Spleen (tissue), 11 donors: ENCODE data around the gene TEP1. TPM values are rescaled to one million over a fixed set of nuclear protein-coding genes. Genes with fewer than 3 reads are reported as not detected.
A peak's percentile ranks its signal among the peaks of the same experiment; 100 is the strongest.

Source experiments
- DNase-seq: peaks from one replicate; pipeline ENCODE4 v3.0.0-alpha.2; 2020
- H3K27ac ChIP-seq, 8 donors: fragments of 200-600 bp; sonication (generic) in 7 of 8; 1 replicate in 4 of 8; 2 replicates in 4 of 8; pipeline versions ENCODE4 v1.5.0 to v1.8.0; 2016 to 2021; ENCODE audit warnings: inconsistent platforms in 4 of 8, mild to moderate bottlenecking in 4 of 8, moderate library complexity in 1 of 8
- H3K27me3 ChIP-seq, 7 donors: fragments of 200-600 bp; sonication (generic) in 6 of 7; replicated peaks in 1 of 7; 1 replicate in 4 of 7; 2 replicates in 3 of 7; pipeline versions ENCODE4 v1.5.0 to v1.8.0; 2016 to 2021; ENCODE audit warnings: inconsistent platforms in 3 of 7, mild to moderate bottlenecking in 1 of 7
- H3K36me3 ChIP-seq, 6 donors: fragments of 200-600 bp; sonication (generic) in 5 of 6; 1 replicate in 4 of 6; 2 replicates in 2 of 6; pipeline versions ENCODE4 v1.5.0 to v1.8.0; 2016 to 2021; ENCODE audit warnings: inconsistent platforms in 2 of 6
- H3K4me1 ChIP-seq, 6 donors: fragments of 200-600 bp; sonication (generic) in 5 of 6; 1 replicate in 3 of 6; 2 replicates in 3 of 6; pipeline versions ENCODE4 v1.5.0 to v1.8.0; 2016 to 2021; ENCODE audit warnings: inconsistent platforms in 3 of 6
- H3K4me3 ChIP-seq, 8 donors: fragments of 200-600 bp; sonication (generic) in 7 of 8; 1 replicate in 4 of 8; 2 replicates in 4 of 8; pipeline versions ENCODE4 v1.5.0 to v1.8.0; 2016 to 2021; ENCODE audit warnings: inconsistent platforms in 4 of 8, mild to moderate bottlenecking in 4 of 8, moderate library complexity in 2 of 8
- H3K9me3 ChIP-seq, 8 donors: fragments of 200-600 bp; sonication (generic) in 7 of 8; 1 replicate in 4 of 8; 2 replicates in 4 of 8; pipeline versions ENCODE4 v1.5.0 to v1.8.0; 2016 to 2021; ENCODE audit warnings: inconsistent platforms in 4 of 8
- POLR2A ChIP-seq, 3 donors: fragments of 450-650 bp; IDR thresholded peaks; one replicate each; pipeline ENCODE4 v1.5.1; 2017; ENCODE audit warnings: antibody characterized with exemption in 3 of 3, mild to moderate bottlenecking in 1 of 3
- POLR2AphosphoS5 ChIP-seq, 3 donors: sonication (generic); formaldehyde crosslinking; IDR thresholded peaks; one replicate each; pipeline ENCODE4 v1.5.1; 2017; ENCODE audit warnings: antibody characterized with exemption in 3 of 3
- WGBS, 5 donors: extraction: QIAGEN DNeasy Blood & Tissue Kit in 3 of 5; methylation state at CpG; one replicate each; pipeline versions ENCODE4 v1.1.5 to v1.1.7; 2013 to 2018; 5-methylcytosine and 5-hydroxymethylcytosine counted together
- intact Hi-C: fragments of 100-400 bp; cut with DNase I; formaldehyde crosslinking; loops from one replicate; pipeline ENCODE4 v1.15.0; 2023; ENCODE audit warnings: low total_unique reads
- polyA plus RNA-seq, 3 donors: library from polyadenylated mRNA; stranded (reverse); fragments of 200-250 nt; gene quantifications; one replicate each; pipeline ENCODE4 v1.2.1, GENCODE V29; 2013
- total RNA-seq, 7 donors: library from RNA; depleted of rRNA in 3 of 7; stranded (reverse); fragments of >200 nt in 3 of 7; fragmentation: NEBNext Ultra II Directional in 4 of 7; extraction: Animal tissue kit (Norgen Biotek cat#: 25700) in 4 of 7; gene quantifications; one replicate each; pipeline versions ENCODE4 v1.1.0 to v1.2.1, GENCODE V29; 2016 to 2021
- TF ChIP-seq, protein P1 (sequence below), 11 experiments: fragments of 200-600 bp in 7 of 11; fragments of 450-650 bp in 4 of 11; sonication (generic) in 4 of 11; IDR thresholded peaks in 8 of 11; conservative IDR thresholded peaks in 3 of 11; 1 replicate in 7 of 11; 2 replicates in 4 of 11; pipeline versions ENCODE4 v1.4.0 to v1.8.0; 2016 to 2021; ENCODE audit warnings: antibody characterized with exemption in 11 of 11, inconsistent platforms in 4 of 11, mild to moderate bottlenecking in 1 of 11
- donor health status: healthy with polysubstance abuse.
- donor health status: DM: no; HTN: no; CAD: no; lungs with moderate emphysema.
- donor health status: DM: no; HTN: no; CAD: no.
- donor health status: Bipolar disorder and iron deficiency.
- donor health status: healthy.
- donor health status: DM: no; HTN: no; CAD: no.
- donor health status: DM: yes; HTN: yes; CAD: no.

Gene TEP1
- total and polyA plus RNA-seq, 10 donors = 19.2 to 91.7 (median 64.5) TPM

DNA sequence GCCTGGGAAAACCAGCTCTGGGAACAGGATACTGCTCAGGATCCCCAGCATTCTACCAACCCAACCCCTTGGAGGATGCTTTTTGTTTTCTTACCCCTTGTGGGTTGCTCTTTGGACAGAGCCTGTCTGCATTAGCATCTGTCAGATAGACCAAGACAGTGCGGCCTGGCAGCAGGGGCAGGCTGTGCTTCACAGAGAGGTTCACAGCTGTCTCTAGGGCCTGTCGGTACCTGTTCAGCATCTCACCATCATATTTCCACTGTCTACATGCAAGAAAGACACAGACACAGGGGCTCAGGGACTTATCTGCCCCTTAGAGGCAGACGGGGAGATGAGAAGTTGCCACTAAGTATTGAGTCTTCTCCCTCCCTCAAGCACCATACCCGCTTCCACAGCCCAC lies 21.8 kb downstream of the TEP1 start:
- no peak for DNase-seq
- WGBS, 5 donors = 90 to 99% (median 97%) methylated on average over 4 of the region's 4 CpGs

DNA sequence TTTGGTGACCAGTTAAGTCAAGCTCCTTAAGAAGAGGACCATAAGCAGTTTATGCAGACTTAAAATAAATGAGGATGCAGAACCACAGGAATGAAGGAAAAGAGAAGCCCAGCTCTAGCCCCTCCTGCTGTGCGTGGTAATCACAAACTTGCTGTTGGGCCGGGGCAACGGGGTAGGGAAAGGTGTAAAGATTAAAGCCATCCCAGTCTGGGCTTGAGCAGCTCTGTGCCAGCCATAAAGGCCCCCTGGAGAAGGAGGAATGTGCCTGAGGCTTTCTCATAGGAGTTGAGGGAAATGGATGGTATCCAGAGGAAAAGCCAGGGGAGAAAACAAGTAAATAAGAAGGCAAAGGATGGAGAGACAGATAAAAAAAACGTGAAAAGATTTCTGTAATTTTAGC lies 25.1 kb downstream of the TEP1 start:
- TF ChIP-seq, protein P1, sequence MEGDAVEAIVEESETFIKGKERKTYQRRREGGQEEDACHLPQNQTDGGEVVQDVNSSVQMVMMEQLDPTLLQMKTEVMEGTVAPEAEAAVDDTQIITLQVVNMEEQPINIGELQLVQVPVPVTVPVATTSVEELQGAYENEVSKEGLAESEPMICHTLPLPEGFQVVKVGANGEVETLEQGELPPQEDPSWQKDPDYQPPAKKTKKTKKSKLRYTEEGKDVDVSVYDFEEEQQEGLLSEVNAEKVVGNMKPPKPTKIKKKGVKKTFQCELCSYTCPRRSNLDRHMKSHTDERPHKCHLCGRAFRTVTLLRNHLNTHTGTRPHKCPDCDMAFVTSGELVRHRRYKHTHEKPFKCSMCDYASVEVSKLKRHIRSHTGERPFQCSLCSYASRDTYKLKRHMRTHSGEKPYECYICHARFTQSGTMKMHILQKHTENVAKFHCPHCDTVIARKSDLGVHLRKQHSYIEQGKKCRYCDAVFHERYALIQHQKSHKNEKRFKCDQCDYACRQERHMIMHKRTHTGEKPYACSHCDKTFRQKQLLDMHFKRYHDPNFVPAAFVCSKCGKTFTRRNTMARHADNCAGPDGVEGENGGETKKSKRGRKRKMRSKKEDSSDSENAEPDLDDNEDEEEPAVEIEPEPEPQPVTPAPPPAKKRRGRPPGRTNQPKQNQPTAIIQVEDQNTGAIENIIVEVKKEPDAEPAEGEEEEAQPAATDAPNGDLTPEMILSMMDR (IDR thresholded peaks at IDR 0.05 in 8 of 11, conservative IDR thresholded peaks at IDR 0.05 in 3 of 11) = no peak
- intact Hi-C loops = no loop called here
- DNase-seq = no peak
- Histone ChIP-seq H3K9me3 (no peaks in the 10 kb centered on the region), H3K4me1 (peaks cover 0 to 9% (median 0%) of the 10 kb centered on the region in 6 donors), H3K4me3 (no peak overlapping the region), H3K36me3 (peaks cover 15 to 100% (median 97%) of the 10 kb centered on the region in 6 donors), H3K27me3 (no peaks in the 10 kb centered on the region), H3K27ac (peak overlapping the region in 3 of 8 donors; percentile 47 to 54 (median 48))
- WGBS, 5 donors = 69 to 83% (median 75%) methylated on average over 4 of the region's 4 CpGs

More for the DNA sequence above, 21.8 kb downstream of the TEP1 start:
- H3K9me3 ChIP-seq = no peaks in the 10 kb centered on the region
- no peaks in the 10 kb centered on the region for H3K27me3 ChIP-seq
- no peak overlapping the region for H3K4me3 ChIP-seq
- TF ChIP-seq POLR2A (IDR thresholded peaks at IDR 0.05) = no peak
- no peak for TF ChIP-seq POLR2AphosphoS5 (IDR thresholded peaks at IDR 0.05)
- TF ChIP-seq, protein P1 (IDR thresholded peaks at IDR 0.05 in 8 of 11, conservative IDR thresholded peaks at IDR 0.05 in 3 of 11) = no peak
- intact Hi-C loops = no loop called here
- no peak overlapping the region for H3K27ac ChIP-seq
- peaks cover 0 to 9% (median 0%) of the 10 kb centered on the region in 6 donors for H3K4me1 ChIP-seq
- H3K36me3 ChIP-seq = peaks cover 13 to 100% (median 97%) of the 10 kb centered on the region in 6 donors

DNA sequence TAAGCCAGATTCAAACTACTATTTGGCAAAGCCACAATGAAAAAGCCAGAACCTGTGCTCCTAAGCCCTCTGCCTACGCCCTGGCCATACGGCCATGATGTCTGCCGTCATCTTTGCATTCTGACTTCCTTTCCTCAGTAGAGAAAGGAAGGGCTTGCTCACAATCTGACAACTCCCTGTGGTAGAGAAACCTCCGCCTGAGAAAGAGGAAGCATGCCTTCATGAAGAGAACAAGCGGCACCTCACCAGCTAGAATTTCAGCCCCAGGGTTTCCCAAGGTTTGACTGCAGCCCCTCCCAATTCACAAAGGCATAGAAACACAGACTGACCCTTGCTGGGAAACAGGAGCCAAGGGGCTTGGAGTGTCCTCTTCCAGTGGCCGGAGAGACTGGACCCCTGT lies 25.7 kb downstream of the TEP1 start:
- intact Hi-C loops = no loop called here
- Histone ChIP-seq H3K4me3 (no peak overlapping the region), H3K27ac (peak overlapping the region in 4 of 8 donors; percentile 10 to 54 (median 48)), H3K4me1 (peaks cover 0 to 9% (median 0%) of the 10 kb centered on the region in 6 donors), H3K9me3 (no peaks in the 10 kb centered on the region), H3K27me3 (no peaks in the 10 kb centered on the region), H3K36me3 (peaks cover 15 to 100% (median 97%) of the 10 kb centered on the region in 6 donors)
- 53 to 80% (median 74%) methylated on average over 6 of the region's 6 CpGs for WGBS, 5 donors
- TF ChIP-seq, protein P1 (IDR thresholded peaks at IDR 0.05 in 8 of 11, conservative IDR thresholded peaks at IDR 0.05 in 3 of 11) = no peak
- no peak for TF ChIP-seq POLR2A (IDR thresholded peaks at IDR 0.05)
- TF ChIP-seq POLR2AphosphoS5 (IDR thresholded peaks at IDR 0.05) = no peak
- DNase-seq = no peak

DNA sequence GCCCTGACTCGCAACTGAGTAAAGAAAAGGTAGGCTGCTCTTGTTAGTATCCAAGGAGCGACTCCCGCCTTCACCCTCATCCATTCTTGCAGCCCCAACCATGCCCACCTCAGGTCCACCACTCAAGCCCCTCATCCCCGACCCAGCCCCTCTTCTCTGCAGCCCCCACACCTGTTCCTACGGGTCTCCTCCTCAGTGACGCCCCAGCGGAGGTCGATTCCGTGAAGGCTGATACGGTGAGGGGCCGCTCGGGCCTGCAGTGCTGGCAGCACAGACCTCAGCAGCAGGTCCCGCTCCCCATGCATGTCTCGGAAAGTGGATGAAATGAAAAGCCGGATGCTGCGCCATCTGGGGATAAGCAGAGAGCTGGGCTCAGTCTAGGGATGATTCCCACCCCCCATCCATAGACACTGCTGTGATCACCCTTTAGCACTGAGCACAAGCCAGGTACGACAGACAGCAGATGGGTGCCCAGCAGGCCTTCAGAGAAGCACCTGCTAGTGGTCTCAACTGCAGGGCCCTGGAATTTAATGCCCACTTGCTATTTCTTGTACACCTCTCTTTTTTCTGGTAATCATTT lies 26.9 kb downstream of the TEP1 start:
- Histone ChIP-seq H3K27ac (no peak overlapping the region), H3K4me1 (peaks cover 0 to 9% (median 0%) of the 10 kb centered on the region in 6 donors), H3K9me3 (no peaks in the 10 kb centered on the region), H3K4me3 (no peak overlapping the region), H3K27me3 (no peaks in the 10 kb centered on the region), H3K36me3 (peaks cover 15 to 100% (median 97%) of the 10 kb centered on the region in 6 donors)
- 94 to 99% (median 97%) methylated on average over 16 to 17 of the region's 17 CpGs for WGBS, 5 donors
- intact Hi-C loops = no loop called here
- no peak for DNase-seq
- no peak for TF ChIP-seq POLR2A (IDR thresholded peaks at IDR 0.05)
- TF ChIP-seq POLR2AphosphoS5 (IDR thresholded peaks at IDR 0.05) = peak in 1 of 3 donors; percentile 15
